ENCODE results near the gene RGS13. TPM values are rescaled to one million over a fixed set of nuclear protein-coding genes. Genes with fewer than 3 reads are reported as not detected.

RGS13 gene, protein sequence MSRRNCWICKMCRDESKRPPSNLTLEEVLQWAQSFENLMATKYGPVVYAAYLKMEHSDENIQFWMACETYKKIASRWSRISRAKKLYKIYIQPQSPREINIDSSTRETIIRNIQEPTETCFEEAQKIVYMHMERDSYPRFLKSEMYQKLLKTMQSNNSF
- total RNA-seq (not detected in 2 replicates), polyA plus RNA-seq (0.10 TPM in 1 of 2 replicates, not detected in the other), polyA minus RNA-seq (ENCODE audit: low replicate concordance) (not detected in 2 replicates)
- 0.09 TPM in 1 of 2 replicates, not detected in the other for polyA plus RNA-seq (2012)

DNA sequence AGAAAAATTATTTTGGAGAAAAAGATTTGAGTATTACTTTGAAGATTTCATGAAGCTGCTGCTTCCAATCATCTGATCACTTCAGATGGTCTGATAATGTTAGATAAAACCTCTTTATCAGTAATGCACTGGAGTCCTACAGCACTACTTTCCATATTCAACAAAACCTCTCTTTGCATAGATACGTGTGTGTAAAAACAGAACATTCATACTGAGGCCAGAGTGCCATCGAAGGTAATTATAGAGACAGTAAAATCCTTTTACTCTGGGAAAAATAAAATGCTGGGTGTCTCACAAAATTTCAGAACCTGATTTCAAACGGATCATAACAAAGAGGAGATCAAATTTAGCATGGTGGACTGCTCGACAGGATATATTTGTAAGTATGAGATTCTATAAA, at the start of gene RGS13:
Gene RGS13 (plus strand): TSS at position 209 of the 400 bp plus-strand sequence. CDS start 8,188 bp downstream, outside the sequence.
- DNase-seq (ENCODE audit: low read depth in 2 of 2) = no peak
- Histone ChIP-seq H3K9me3 (ENCODE audit: control insufficient read depth, insufficient read depth, low read depth, low read length) (no peaks in the 10 kb centered on the region), H3K36me3 (ENCODE audit: control insufficient read depth, insufficient read depth, low read length) (no peaks in the 10 kb centered on the region), H3K4me3 (replicated peaks in 1 of 4; ENCODE audit: control extremely low read depth in 1 of 4, insufficient read depth in 1 of 4, low read depth in 3 of 4, low read length in 4 of 4) (no peak within 1 kb of the TSS), H3K27ac (ENCODE audit: insufficient read depth, low read length) (no peak within 1 kb of the TSS), H3K27me3 (ENCODE audit: control insufficient read depth, insufficient read depth, low read length) (no peaks in the 10 kb centered on the region), H3K4me1 (ENCODE audit: control insufficient read depth, extremely low read depth, insufficient read depth, low read length) (no peaks in the 10 kb centered on the region), H3K9ac (ENCODE audit: insufficient read depth, low read length) (no peak within 1 kb of the TSS), H4K20me1 (ENCODE audit: control insufficient read depth, extremely low read depth, insufficient read depth, low read length) (no peaks in the 10 kb centered on the region), H3K4me2 (ENCODE audit: extremely low read depth, insufficient read depth, low read length) (no peak within 1 kb of the TSS), H3K79me2 (ENCODE audit: control insufficient read depth, insufficient read depth, low read length) (no peaks in the 10 kb centered on the region), H2AFZ (ENCODE audit: low read length) (no peak within 1 kb of the TSS)
- TF ChIP-seq, protein P1, sequence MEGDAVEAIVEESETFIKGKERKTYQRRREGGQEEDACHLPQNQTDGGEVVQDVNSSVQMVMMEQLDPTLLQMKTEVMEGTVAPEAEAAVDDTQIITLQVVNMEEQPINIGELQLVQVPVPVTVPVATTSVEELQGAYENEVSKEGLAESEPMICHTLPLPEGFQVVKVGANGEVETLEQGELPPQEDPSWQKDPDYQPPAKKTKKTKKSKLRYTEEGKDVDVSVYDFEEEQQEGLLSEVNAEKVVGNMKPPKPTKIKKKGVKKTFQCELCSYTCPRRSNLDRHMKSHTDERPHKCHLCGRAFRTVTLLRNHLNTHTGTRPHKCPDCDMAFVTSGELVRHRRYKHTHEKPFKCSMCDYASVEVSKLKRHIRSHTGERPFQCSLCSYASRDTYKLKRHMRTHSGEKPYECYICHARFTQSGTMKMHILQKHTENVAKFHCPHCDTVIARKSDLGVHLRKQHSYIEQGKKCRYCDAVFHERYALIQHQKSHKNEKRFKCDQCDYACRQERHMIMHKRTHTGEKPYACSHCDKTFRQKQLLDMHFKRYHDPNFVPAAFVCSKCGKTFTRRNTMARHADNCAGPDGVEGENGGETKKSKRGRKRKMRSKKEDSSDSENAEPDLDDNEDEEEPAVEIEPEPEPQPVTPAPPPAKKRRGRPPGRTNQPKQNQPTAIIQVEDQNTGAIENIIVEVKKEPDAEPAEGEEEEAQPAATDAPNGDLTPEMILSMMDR (conservative IDR thresholded peaks at IDR 0.05 in 1 of 2, IDR thresholded peaks at IDR 0.05 in 1 of 2; ENCODE audit: low read depth in 1 of 2, low read length in 2 of 2) = no peak
- TF ChIP-seq EZH2 (IDR thresholded peaks at IDR 0.05; ENCODE audit: low read length, missing control alignments) = no peak

DNA sequence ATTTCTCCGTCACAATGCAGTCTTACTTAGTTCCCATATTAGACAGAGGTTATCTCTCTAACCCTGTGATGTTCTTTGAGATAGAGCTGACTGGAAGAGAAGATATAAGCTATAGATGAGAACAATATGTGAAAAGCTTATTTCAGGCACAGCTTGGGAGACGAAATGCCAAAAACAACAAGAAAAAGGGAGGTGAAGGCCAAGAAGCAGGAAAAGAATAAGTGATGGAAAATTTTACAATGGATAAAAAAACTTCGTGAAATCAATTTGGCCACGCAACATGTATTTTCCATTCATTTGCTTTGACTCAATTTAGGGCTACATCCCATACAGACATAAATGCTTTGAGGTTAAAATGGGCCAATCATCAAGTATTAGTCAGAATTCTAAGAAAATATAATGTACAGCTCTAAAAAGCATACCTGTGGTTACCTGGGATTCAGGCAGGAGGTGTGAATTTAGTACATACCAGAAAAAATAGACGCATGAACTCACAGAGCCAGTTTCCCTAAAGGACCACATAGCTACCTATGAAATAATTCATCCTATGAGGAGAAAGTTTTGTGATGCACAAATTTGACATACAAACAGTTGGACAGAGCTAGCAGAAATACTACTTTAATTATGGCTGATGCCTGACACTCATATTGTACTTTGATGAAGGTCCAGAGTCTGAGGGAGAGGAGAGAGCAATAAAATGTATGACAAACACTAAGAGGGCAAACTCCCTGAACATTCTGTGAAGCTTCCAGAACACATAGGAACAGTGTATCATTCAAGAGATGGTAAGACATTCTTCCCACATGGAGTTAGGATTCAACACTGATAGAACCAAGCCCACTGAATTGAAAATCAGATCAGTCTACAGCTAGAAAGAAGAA, 48.3 kb upstream of the RGS13 start:
- Histone ChIP-seq H4K20me1 (ENCODE audit: control insufficient read depth, extremely low read depth, insufficient read depth, low read length) (no peaks in the 10 kb centered on the region), H3K4me1 (ENCODE audit: control insufficient read depth, extremely low read depth, insufficient read depth, low read length) (no peaks in the 10 kb centered on the region), H3K9me3 (ENCODE audit: control insufficient read depth, insufficient read depth, low read depth, low read length) (no peaks in the 10 kb centered on the region), H3K36me3 (ENCODE audit: control insufficient read depth, insufficient read depth, low read length) (no peaks in the 10 kb centered on the region), H2AFZ (ENCODE audit: low read length) (no peak overlapping the region), H3K27me3 (ENCODE audit: control insufficient read depth, insufficient read depth, low read length) (no peaks in the 10 kb centered on the region), H3K4me2 (ENCODE audit: extremely low read depth, insufficient read depth, low read length) (no peak overlapping the region), H3K27ac (ENCODE audit: insufficient read depth, low read length) (no peak overlapping the region), H3K9ac (ENCODE audit: insufficient read depth, low read length) (no peak overlapping the region), H3K4me3 (replicated peaks in 1 of 4; ENCODE audit: control extremely low read depth in 1 of 4, insufficient read depth in 1 of 4, low read depth in 3 of 4, low read length in 4 of 4) (no peak overlapping the region), H3K79me2 (ENCODE audit: control insufficient read depth, insufficient read depth, low read length) (no peaks in the 10 kb centered on the region)
- TF ChIP-seq, protein P1 (conservative IDR thresholded peaks at IDR 0.05 in 1 of 2, IDR thresholded peaks at IDR 0.05 in 1 of 2; ENCODE audit: low read depth in 1 of 2, low read length in 2 of 2) = no peak
- TF ChIP-seq EZH2 (IDR thresholded peaks at IDR 0.05; ENCODE audit: low read length, missing control alignments) = no peak
- no peak for DNase-seq (ENCODE audit: low read depth in 2 of 2)

DNA sequence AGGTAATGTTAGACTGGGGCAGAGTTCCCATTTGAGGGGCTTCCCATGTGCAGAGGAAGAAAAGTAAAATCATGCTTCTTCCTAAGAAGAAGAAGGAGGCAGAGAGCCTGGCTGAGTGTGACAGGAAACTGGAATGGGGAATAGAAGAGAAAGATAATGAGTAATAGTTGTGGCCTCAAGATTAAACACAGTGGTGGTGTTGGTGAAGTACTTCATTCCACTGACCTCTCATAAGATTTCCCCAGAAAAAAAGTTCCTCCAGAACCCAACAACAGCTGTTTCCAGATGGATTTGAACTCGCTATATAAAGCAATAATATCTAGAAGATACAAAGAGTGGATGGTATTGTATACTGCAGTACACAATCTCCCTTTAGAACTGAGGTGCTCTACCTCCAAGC, 47.4 kb upstream of the RGS13 start:
- no peaks in the 10 kb centered on the region for H4K20me1 ChIP-seq (ENCODE audit: control insufficient read depth, extremely low read depth, insufficient read depth, low read length)
- DNase-seq (ENCODE audit: low read depth in 2 of 2) = peak; percentile 65 to 80
- TF ChIP-seq, protein P1 (conservative IDR thresholded peaks at IDR 0.05 in 1 of 2, IDR thresholded peaks at IDR 0.05 in 1 of 2; ENCODE audit: low read depth in 1 of 2, low read length in 2 of 2) = no peak
- no peak for TF ChIP-seq EZH2 (IDR thresholded peaks at IDR 0.05; ENCODE audit: low read length, missing control alignments)
- H3K9ac ChIP-seq (ENCODE audit: insufficient read depth, low read length) = no peak overlapping the region
- no peaks in the 10 kb centered on the region for H3K79me2 ChIP-seq (ENCODE audit: control insufficient read depth, insufficient read depth, low read length)
- H3K27ac ChIP-seq (ENCODE audit: insufficient read depth, low read length) = no peak overlapping the region
- H3K9me3 ChIP-seq (ENCODE audit: control insufficient read depth, insufficient read depth, low read depth, low read length) = no peaks in the 10 kb centered on the region
- no peak overlapping the region for H3K4me3 ChIP-seq (replicated peaks in 1 of 4; ENCODE audit: control extremely low read depth in 1 of 4, insufficient read depth in 1 of 4, low read depth in 3 of 4, low read length in 4 of 4)
- no peaks in the 10 kb centered on the region for H3K36me3 ChIP-seq (ENCODE audit: control insufficient read depth, insufficient read depth, low read length)
- no peak overlapping the region for H3K4me2 ChIP-seq (ENCODE audit: extremely low read depth, insufficient read depth, low read length)
- no peaks in the 10 kb centered on the region for H3K4me1 ChIP-seq (ENCODE audit: control insufficient read depth, extremely low read depth, insufficient read depth, low read length)
- no peak overlapping the region for H2AFZ ChIP-seq (ENCODE audit: low read length)
- no peaks in the 10 kb centered on the region for H3K27me3 ChIP-seq (ENCODE audit: control insufficient read depth, insufficient read depth, low read length)

Data from fibroblast of lung (primary cell).